Measurements from ENCODE around the gene HERPUD2. TPM values are rescaled to one million over a fixed set of nuclear protein-coding genes. Genes with fewer than 3 reads are reported as not detected.
"Not testable (repeated sequence)": the region's sequence is repeated elsewhere in the genome, so short reads cannot be mapped to it uniquely, and the experiment has no call there.

The HERPUD2 gene
- total RNA-seq, 1 donor from 2014 or later = 45.2 TPM

DNA sequence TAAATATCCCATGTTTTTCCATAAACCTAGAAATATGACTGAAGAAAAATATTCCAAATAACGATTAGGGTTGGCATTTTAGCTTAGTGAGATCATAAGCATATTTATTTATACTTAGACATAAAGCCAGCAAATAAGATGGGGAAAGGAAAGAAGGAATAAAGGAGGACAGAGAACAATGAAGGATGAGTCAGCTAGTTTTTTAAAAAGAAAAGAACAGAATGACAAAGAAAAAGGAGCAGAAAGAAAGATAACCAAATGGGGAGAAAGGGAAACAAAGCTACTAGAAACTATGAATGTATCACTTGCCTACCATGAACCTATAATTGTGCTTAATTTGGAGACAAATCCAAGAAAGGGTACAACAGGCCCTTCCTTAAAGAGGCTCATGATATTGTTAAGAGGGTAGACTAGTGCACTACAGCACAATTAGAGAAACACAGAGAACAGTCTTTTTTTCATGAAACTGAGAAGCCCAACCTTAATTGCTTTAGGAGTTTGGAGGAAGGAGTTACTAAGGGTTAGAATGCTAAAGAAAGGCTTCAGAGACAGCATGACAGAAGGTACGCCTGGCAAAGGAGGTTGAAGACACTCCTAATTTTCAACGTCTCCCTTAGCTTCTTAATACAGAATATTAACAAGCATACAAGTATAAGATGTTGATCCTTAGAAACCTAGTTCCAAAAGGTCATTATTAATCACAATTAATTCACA lies 23.9 kb downstream of the HERPUD2 start:
- intact Hi-C loops (cut with DNase I) = no loop called here
- no peak for DNase-seq (ENCODE audit: extremely low spot score in 2 of 2)
- H3K4me3 ChIP-seq = no peak overlapping the region
- H3K27ac ChIP-seq = no peak overlapping the region
- no peaks in the 10 kb centered on the region for H3K9me3 ChIP-seq
- no peaks in the 10 kb centered on the region for H3K4me1 ChIP-seq
- TF ChIP-seq POLR2A (IDR thresholded peaks at IDR 0.05) = no peak
- TF ChIP-seq, protein P1, sequence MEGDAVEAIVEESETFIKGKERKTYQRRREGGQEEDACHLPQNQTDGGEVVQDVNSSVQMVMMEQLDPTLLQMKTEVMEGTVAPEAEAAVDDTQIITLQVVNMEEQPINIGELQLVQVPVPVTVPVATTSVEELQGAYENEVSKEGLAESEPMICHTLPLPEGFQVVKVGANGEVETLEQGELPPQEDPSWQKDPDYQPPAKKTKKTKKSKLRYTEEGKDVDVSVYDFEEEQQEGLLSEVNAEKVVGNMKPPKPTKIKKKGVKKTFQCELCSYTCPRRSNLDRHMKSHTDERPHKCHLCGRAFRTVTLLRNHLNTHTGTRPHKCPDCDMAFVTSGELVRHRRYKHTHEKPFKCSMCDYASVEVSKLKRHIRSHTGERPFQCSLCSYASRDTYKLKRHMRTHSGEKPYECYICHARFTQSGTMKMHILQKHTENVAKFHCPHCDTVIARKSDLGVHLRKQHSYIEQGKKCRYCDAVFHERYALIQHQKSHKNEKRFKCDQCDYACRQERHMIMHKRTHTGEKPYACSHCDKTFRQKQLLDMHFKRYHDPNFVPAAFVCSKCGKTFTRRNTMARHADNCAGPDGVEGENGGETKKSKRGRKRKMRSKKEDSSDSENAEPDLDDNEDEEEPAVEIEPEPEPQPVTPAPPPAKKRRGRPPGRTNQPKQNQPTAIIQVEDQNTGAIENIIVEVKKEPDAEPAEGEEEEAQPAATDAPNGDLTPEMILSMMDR (IDR thresholded peaks at IDR 0.05) = no peak
- TF ChIP-seq POLR2AphosphoS5 (IDR thresholded peaks at IDR 0.05; ENCODE audit: insufficient read depth in 1 of 2, low read depth in 1 of 2) = no peak
- H3K36me3 ChIP-seq = peaks cover 0 to 15% of the 10 kb centered on the region in 2 donors
- no peaks in the 10 kb centered on the region for H3K27me3 ChIP-seq

DNA sequence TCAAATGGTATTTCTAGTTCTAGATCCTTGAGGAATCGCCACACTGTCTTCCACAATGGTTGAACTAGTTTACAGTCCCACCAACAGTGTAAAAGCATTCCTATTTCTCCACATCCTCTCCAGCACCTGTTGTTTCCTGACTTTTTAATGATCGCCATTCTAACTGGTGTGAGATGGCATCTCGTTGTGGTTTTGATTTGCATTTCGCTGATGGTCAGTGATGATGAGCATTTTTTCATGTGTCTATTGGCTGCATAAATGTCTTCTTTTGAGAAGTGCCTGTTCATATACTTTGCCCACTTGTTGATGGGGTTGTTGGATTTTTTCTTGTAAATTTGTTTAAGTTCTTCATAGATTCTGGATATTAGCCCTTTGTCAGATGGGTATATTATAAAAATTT lies 34.5 kb downstream of the HERPUD2 start:
- intact Hi-C loops (cut with DNase I); H3K36me3 ChIP-seq; H3K9me3 ChIP-seq; DNase-seq (ENCODE audit: extremely low spot score in 2 of 2); H3K27ac ChIP-seq; H3K4me1 ChIP-seq; H3K27me3 ChIP-seq; H3K4me3 ChIP-seq: not testable (repeated sequence)

DNA sequence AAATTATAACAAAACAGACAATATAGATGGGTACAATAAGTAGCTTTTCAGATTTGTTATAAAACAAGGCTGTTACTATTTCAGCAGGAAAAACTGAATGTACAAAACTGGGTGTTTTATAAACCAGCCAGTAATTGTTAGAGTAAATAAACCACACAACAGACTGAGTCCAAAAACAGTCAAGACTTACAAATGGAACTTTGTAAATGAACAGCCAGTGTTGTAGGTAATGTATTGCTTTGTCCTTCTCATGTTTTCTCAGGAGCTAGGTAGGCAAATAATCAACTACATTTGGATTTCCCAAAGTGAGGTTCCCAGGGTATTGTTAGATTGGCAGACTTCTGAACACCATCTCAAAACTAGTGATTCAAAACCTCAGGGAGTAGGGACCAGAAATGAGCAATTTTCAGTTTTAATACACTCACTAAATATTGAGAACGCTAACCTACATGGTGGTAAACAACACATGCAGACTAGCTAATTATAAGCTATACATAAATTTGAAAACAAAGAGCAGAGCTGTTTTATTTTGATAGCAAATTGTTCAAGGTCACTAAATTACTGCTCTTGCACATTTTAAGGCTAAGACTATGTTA lies 36.2 kb downstream of the HERPUD2 start:
- DNase-seq (ENCODE audit: extremely low spot score in 2 of 2) = no peak
- no peaks in the 10 kb centered on the region for H3K4me1 ChIP-seq
- no peaks in the 10 kb centered on the region for H3K36me3 ChIP-seq
- no peak for TF ChIP-seq POLR2A (IDR thresholded peaks at IDR 0.05)
- TF ChIP-seq, protein P1 (IDR thresholded peaks at IDR 0.05) = no peak
- no peak for TF ChIP-seq POLR2AphosphoS5 (IDR thresholded peaks at IDR 0.05; ENCODE audit: insufficient read depth in 1 of 2, low read depth in 1 of 2)
- no peak overlapping the region for H3K27ac ChIP-seq
- no peaks in the 10 kb centered on the region for H3K27me3 ChIP-seq
- no peak overlapping the region for H3K4me3 ChIP-seq
- no peaks in the 10 kb centered on the region for H3K9me3 ChIP-seq
- intact Hi-C loops (cut with DNase I) = no loop called here

DNA sequence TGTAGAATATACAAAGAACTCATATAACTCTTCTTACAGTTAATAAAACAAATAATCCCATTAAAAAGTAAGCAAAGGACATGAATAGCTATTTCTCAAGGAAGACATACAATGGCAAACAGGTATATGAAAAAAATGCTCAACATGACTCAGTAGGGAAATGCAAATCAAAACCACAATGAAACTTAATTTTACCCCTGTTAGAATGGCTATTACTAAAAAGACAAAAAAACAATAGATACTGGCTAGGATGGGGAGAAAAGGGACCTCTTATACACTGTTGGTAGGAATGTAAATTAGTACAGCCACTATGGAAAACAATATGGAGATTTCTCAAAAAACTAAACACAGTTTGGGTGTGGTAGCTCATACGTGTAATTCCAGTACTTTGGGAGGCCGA lies 37.8 kb downstream of the HERPUD2 start:
- no peak for DNase-seq (ENCODE audit: extremely low spot score in 2 of 2)
- Histone ChIP-seq H3K27me3 (no peaks in the 10 kb centered on the region), H3K36me3 (no peaks in the 10 kb centered on the region), H3K9me3 (no peaks in the 10 kb centered on the region), H3K4me1 (no peaks in the 10 kb centered on the region), H3K27ac (no peak overlapping the region), H3K4me3 (no peak overlapping the region)
- TF ChIP-seq, protein P1 (IDR thresholded peaks at IDR 0.05) = no peak
- TF ChIP-seq POLR2AphosphoS5 (IDR thresholded peaks at IDR 0.05; ENCODE audit: insufficient read depth in 1 of 2, low read depth in 1 of 2) = no peak
- intact Hi-C loops (cut with DNase I) = no loop called here

DNA sequence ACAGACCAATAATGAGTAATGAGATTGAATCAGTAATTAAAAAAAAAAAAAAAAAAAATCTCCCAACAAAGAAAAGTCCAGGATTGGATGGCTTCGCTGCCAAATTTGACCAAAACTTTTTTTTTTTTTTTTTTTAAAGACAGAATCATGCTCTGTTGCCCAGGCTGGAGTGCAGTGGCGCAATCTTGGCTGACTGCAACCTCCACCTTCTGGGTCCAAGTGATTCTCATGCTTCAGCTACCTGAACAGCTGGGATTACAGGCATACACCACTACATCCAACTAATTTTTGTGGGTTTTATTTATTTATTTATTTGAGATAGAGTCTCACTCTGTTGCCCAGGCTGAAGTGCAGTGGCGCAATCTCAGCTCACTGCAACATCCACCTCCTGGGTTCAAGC lies 40.4 kb downstream of the HERPUD2 start:
- H3K4me1 ChIP-seq; H3K27me3 ChIP-seq; H3K4me3 ChIP-seq; H3K27ac ChIP-seq; DNase-seq (ENCODE audit: extremely low spot score in 2 of 2); intact Hi-C loops (cut with DNase I); H3K36me3 ChIP-seq; H3K9me3 ChIP-seq: not testable (repeated sequence)

DNA sequence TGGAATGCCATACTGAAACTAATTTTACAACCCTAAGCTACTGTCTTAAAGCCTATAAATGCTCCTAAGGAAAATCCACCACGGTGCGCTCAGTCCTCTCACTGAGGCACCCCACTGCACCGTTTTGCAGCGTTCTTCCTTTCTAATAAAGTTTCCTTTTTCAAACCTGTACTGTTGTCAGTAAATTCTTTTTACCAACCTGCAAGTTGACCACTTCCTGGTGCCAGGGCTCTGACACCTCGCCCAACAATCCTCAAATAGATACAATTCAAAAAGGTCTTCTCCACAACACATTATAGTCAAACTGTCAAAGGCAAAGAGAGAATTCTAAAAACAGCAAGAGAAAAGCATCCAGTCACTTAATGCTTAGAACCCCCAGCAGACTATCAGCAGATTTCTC lies 42.8 kb downstream of the HERPUD2 start:
- no peak for DNase-seq (ENCODE audit: extremely low spot score in 2 of 2)
- TF ChIP-seq POLR2A (IDR thresholded peaks at IDR 0.05) (no peak), POLR2AphosphoS5 (IDR thresholded peaks at IDR 0.05; ENCODE audit: insufficient read depth in 1 of 2, low read depth in 1 of 2) (no peak)
- TF ChIP-seq, protein P1 (IDR thresholded peaks at IDR 0.05) = no peak
- Histone ChIP-seq H3K27me3 (no peaks in the 10 kb centered on the region), H3K27ac (no peak overlapping the region), H3K4me3 (no peak overlapping the region), H3K9me3 (no peaks in the 10 kb centered on the region), H3K36me3 (peaks cover 0 to 4% of the 10 kb centered on the region in 2 donors), H3K4me1 (peaks cover 14% of the 10 kb centered on the region)
- intact Hi-C loops (cut with DNase I) = no loop called here
